Upper lobe of left lung (tissue), 6 donors: ENCODE results near the gene PUSL1. TPM values are rescaled to one million over a fixed set of nuclear protein-coding genes. Genes with fewer than 3 reads are reported as not detected.
A peak's percentile ranks its signal among the peaks of the same experiment; 100 is the strongest.

Experiments
- ATAC-seq, 2 donors: fragments of 200-7000 bp; cut with Tn5 transposase; one replicate each; pipeline ENCODE4 v1.9.1; 2022; ENCODE audit warnings: mild to moderate bottlenecking in 2 of 2, moderate library complexity in 2 of 2; ENCODE audit not compliant: low FRiP score in 2 of 2
- DNase-seq, 2 donors: peaks; one replicate each; pipeline ENCODE4 v3.0.0-alpha.2; 2019 to 2020
- H3K27ac ChIP-seq, 4 donors: fragments of 200-600 bp; sonication (generic); one replicate each; pipeline ENCODE4 v1.5.1; 2016 to 2019
- H3K27me3 ChIP-seq, 4 donors: fragments of 200-600 bp; sonication (generic); one replicate each; pipeline ENCODE4 v1.5.1; 2017 to 2019
- H3K36me3 ChIP-seq, 4 donors: fragments of 200-600 bp; sonication (generic); one replicate each; pipeline ENCODE4 v1.5.1; 2016 to 2019
- H3K4me1 ChIP-seq, 4 donors: fragments of 200-600 bp; sonication (generic); one replicate each; pipeline ENCODE4 v1.5.1; 2018 to 2019
- H3K4me3 ChIP-seq, 4 donors: fragments of 200-600 bp; sonication (generic); one replicate each; pipeline ENCODE4 v1.5.1; 2017 to 2019; ENCODE audit warnings: mild to moderate bottlenecking in 2 of 4, moderate library complexity in 1 of 4
- H3K9me3 ChIP-seq, 4 donors: fragments of 200-600 bp; sonication (generic); one replicate each; pipeline ENCODE4 v1.5.1; 2018 to 2019
- EP300 ChIP-seq, 4 donors: sonication (generic); formaldehyde crosslinking; IDR thresholded peaks; one replicate each; pipeline ENCODE4 v1.5.1; 2017; ENCODE audit warnings: antibody characterized with exemption in 4 of 4, control low read depth in 2 of 4
- POLR2A ChIP-seq, 4 donors: fragments of 450-650 bp; IDR thresholded peaks; one replicate each; pipeline ENCODE4 v1.5.1; 2016 to 2017; ENCODE audit warnings: antibody characterized with exemption in 4 of 4, mild to moderate bottlenecking in 2 of 4
- POLR2AphosphoS5 ChIP-seq, 2 donors: sonication (generic); formaldehyde crosslinking; IDR thresholded peaks; one replicate each; pipeline ENCODE4 v1.5.1; 2017; ENCODE audit warnings: antibody characterized with exemption in 2 of 2
- WGBS, 2 donors: methylation state at CpG; one replicate each; pipeline ENCODE4 v1.1.5; 2017 to 2018; 5-methylcytosine and 5-hydroxymethylcytosine counted together
- total RNA-seq, 6 donors: library from RNA; depleted of rRNA in 4 of 6; stranded (reverse); fragments of >200 nt in 4 of 6; gene quantifications; one replicate each; pipeline versions ENCODE4 v1.1.0 to v1.2.1, GENCODE V29; 2016 to 2021
- TF ChIP-seq, protein P1 (sequence below), 6 experiments: fragments of 450-650 bp in 4 of 6; fragments of 200-600 bp in 2 of 6; sonication (generic) in 2 of 6; IDR thresholded peaks; one replicate each; pipeline ENCODE4 v1.5.1; 2016 to 2019; ENCODE audit warnings: antibody characterized with exemption in 6 of 6
- donor health status: DM: no; HTN: no; CAD: no; lungs with moderate emphysema.
- donor health status: DM: no; HTN: yes; CAD: no; lungs with severe emphysema.

PUSL1 gene
- total RNA-seq, 6 donors from 2014 or later: 16.8 to 38.8 (median 23.0) TPM

DNA sequence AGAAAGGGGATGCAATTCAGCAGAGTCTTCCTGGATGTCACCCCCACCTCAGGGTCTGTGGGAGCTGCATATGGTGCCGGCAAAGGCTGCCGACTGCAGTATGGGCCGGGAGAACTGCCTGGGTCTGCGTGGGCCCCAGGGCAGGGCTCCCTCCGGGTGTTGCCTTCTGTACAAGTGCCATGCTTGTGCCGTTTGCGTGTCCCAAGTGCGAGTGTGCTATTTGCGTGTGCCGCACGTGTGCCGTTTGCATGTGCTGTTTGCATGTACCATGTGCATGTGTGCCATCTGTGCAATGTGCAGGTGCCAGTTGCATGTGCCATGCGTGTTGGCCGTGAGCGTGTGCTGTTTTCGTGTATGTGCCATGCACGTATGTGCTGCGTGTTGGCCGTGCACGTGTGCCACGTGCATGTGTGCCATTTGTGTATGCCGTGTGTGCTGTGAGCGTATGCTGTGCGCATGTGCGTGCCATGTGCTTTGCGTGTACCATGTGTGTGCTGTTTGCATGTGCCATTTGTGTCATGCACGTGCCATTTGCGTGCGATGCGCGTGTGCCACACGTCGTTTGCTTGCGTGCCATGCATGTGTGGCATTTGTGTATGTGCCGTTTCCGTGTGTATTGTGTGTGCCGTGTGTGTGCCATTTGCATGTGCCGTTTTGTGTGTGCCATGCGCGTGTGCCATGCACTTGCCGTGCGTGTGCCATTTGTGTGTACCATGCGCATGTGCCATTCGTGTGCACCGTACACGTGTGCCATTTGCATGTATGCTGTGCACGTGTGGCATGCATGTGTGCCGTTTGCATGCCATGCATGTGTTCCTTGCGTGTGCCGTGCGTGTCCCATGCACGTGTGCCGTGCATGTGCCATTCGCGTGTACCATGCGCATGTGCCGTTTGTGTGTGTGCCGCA is 21.2 kb downstream of the PUSL1 start:
- Histone ChIP-seq H3K27ac (no peak overlapping the region), H3K27me3 (no peaks in the 10 kb centered on the region), H3K36me3 (peaks cover 0 to 29% (median 19%) of the 10 kb centered on the region in 4 donors), H3K4me1 (peaks cover 17 to 53% (median 28%) of the 10 kb centered on the region in 4 donors), H3K4me3 (no peak overlapping the region), H3K9me3 (no peaks in the 10 kb centered on the region)
- ATAC-seq: no peak
- TF ChIP-seq POLR2A (IDR thresholded peaks at IDR 0.05) (no peak), EP300 (IDR thresholded peaks at IDR 0.05) (no peak), POLR2AphosphoS5 (IDR thresholded peaks at IDR 0.05) (no peak)
- TF ChIP-seq, protein P1, sequence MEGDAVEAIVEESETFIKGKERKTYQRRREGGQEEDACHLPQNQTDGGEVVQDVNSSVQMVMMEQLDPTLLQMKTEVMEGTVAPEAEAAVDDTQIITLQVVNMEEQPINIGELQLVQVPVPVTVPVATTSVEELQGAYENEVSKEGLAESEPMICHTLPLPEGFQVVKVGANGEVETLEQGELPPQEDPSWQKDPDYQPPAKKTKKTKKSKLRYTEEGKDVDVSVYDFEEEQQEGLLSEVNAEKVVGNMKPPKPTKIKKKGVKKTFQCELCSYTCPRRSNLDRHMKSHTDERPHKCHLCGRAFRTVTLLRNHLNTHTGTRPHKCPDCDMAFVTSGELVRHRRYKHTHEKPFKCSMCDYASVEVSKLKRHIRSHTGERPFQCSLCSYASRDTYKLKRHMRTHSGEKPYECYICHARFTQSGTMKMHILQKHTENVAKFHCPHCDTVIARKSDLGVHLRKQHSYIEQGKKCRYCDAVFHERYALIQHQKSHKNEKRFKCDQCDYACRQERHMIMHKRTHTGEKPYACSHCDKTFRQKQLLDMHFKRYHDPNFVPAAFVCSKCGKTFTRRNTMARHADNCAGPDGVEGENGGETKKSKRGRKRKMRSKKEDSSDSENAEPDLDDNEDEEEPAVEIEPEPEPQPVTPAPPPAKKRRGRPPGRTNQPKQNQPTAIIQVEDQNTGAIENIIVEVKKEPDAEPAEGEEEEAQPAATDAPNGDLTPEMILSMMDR (IDR thresholded peaks at IDR 0.05): no peak
- DNase-seq: peak in 1 of 2 donors; percentile 71
- 93 to 94% methylated on average over 40 to 53 of the region's 58 CpGs for WGBS, 2 donors

DNA sequence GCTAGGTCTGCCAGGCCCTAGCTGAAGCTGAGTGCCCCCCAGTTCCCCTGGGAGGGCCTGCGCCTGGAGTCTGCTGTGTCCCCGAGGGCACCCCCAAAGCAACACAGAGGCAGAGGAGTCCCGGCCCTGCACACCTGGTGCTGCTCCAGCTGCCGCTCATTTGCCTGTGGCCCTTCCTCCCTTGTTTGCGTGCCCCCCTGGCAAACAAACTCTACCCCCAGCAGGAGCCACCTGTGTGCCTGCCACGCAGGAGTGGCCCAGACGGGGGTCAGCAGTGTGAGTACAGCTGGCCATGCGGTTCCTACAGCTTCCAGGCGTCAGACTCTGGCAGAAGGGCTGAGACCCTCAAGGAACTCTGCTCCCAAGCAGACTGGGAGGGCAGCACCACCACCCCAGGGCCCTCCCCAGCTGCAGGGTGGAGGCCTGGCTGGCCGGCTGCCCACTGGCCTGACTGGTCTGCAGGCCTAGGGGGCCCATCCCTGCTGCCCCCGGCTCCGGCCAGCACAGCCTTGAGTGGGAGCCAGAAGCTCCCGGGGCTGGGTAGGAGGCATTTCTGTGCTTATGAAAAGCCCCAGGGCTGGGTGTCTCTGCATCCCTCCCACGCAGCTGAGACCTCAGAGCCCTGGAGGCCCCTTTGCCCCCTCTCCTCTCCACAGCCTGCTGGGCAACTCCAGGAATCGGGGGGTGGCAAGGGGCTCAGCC is 22.1 kb downstream of the PUSL1 start:
- H3K4me3 ChIP-seq: no peak overlapping the region
- peak in 1 of 2 donors; percentile 72 for DNase-seq
- WGBS, 2 donors: 61 to 77% methylated on average over 5 to 13 of the region's 15 CpGs
- H3K27ac ChIP-seq: peak overlapping the region in 1 of 4 donors; percentile 35
- H3K9me3 ChIP-seq: no peaks in the 10 kb centered on the region
- H3K36me3 ChIP-seq: peaks cover 0 to 34% (median 19%) of the 10 kb centered on the region in 4 donors
- H3K27me3 ChIP-seq: no peaks in the 10 kb centered on the region
- TF ChIP-seq POLR2AphosphoS5 (IDR thresholded peaks at IDR 0.05) (no peak), POLR2A (IDR thresholded peaks at IDR 0.05) (no peak), EP300 (IDR thresholded peaks at IDR 0.05) (no peak)
- TF ChIP-seq, protein P1 (IDR thresholded peaks at IDR 0.05): no peak
- H3K4me1 ChIP-seq: peaks cover 12 to 46% (median 23%) of the 10 kb centered on the region in 4 donors
- ATAC-seq: peak in 1 of 2 donors; percentile 7

DNA sequence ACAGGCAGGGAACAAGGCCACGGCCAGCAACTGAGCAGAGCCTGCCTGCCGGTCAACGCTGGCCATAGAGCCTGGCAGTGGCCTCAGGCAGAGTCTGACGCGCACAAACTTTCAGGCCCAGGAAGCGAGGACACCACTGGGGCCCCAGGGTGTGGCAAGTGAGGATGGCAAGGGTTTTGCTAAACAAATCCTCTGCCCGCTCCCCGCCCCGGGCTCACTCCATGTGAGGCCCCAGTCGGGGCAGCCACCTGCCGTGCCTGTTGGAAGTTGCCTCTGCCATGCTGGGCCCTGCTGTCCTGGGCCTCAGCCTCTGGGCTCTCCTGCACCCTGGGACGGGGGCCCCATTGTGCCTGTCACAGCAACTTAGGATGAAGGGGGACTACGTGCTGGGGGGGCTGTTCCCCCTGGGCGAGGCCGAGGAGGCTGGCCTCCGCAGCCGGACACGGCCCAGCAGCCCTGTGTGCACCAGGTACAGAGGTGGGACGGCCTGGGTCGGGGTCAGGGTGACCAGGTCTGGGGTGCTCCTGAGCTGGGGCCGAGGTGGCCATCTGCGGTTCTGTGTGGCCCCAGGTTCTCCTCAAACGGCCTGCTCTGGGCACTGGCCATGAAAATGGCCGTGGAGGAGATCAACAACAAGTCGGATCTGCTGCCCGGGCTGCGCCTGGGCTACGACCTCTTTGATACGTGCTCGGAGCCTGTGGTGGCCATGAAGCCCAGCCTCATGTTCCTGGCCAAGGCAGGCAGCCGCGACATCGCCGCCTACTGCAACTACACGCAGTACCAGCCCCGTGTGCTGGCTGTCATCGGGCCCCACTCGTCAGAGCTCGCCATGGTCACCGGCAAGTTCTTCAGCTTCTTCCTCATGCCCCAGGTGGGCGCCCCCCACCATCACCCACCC is 22.9 kb downstream of the PUSL1 start, which contains the start of gene TAS1R3:
TAS1R3 (plus strand) TSS at position 213 of the 898 bp plus-strand sequence; CDS start at position 279, 66 bp downstream.
- Histone ChIP-seq H3K27me3 (no peaks in the 10 kb centered on the region), H3K9me3 (no peaks in the 10 kb centered on the region), H3K36me3 (peaks cover 0 to 41% (median 22%) of the 10 kb centered on the region in 4 donors), H3K4me1 (peaks cover 4 to 38% (median 15%) of the 10 kb centered on the region in 4 donors), H3K4me3 (no peak within 1 kb of the TSS), H3K27ac (peak within 1 kb of the TSS in 1 of 4 donors; percentile 35)
- 73 to 87% methylated on average over 6 to 38 of the region's 41 CpGs for WGBS, 2 donors
- TF ChIP-seq EP300 (IDR thresholded peaks at IDR 0.05): no peak
- peak in 1 of 4 donors; percentile 7 for TF ChIP-seq POLR2A (IDR thresholded peaks at IDR 0.05)
- TF ChIP-seq, protein P1 (IDR thresholded peaks at IDR 0.05): no peak
- no peak for TF ChIP-seq POLR2AphosphoS5 (IDR thresholded peaks at IDR 0.05)
- peak in 1 of 2 donors; percentile 77 for DNase-seq
- peak in 1 of 2 donors; percentile 4 for ATAC-seq

DNA sequence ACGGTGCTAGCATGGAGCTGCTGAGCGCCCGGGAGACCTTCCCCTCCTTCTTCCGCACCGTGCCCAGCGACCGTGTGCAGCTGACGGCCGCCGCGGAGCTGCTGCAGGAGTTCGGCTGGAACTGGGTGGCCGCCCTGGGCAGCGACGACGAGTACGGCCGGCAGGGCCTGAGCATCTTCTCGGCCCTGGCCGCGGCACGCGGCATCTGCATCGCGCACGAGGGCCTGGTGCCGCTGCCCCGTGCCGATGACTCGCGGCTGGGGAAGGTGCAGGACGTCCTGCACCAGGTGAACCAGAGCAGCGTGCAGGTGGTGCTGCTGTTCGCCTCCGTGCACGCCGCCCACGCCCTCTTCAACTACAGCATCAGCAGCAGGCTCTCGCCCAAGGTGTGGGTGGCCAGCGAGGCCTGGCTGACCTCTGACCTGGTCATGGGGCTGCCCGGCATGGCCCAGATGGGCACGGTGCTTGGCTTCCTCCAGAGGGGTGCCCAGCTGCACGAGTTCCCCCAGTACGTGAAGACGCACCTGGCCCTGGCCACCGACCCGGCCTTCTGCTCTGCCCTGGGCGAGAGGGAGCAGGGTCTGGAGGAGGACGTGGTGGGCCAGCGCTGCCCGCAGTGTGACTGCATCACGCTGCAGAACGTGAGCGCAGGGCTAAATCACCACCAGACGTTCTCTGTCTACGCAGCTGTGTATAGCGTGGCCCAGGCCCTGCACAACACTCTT is 23.8 kb downstream of the PUSL1 start:
- no peak overlapping the region for H3K27ac ChIP-seq
- no peaks in the 10 kb centered on the region for H3K27me3 ChIP-seq
- WGBS, 2 donors: 84 to 96% methylated on average over 10 to 51 of the region's 57 CpGs
- DNase-seq: peak in 1 of 2 donors; percentile 82
- no peak for ATAC-seq
- peaks cover 0 to 30% (median 11%) of the 10 kb centered on the region in 4 donors for H3K4me1 ChIP-seq
- TF ChIP-seq, protein P1 (IDR thresholded peaks at IDR 0.05): no peak
- peak in 1 of 2 donors; percentile 3 for TF ChIP-seq POLR2AphosphoS5 (IDR thresholded peaks at IDR 0.05)
- no peaks in the 10 kb centered on the region for H3K9me3 ChIP-seq
- peaks cover 0 to 41% (median 23%) of the 10 kb centered on the region in 4 donors for H3K36me3 ChIP-seq
- no peak overlapping the region for H3K4me3 ChIP-seq
